Inflammatory macrophage treated with lipopolysaccharide for 4 hours (primary cell): ENCODE results near the gene CNTN6.

Experiments
- DNase-seq: peaks from one replicate; pipeline ENCODE4 v3.0.0-alpha.2; 2020

The CNTN6 gene

GRCh38 chr3:1092771-1093170, at the start of gene CNTN6:
Gene CNTN6 (plus strand): TSS chr3:1093024. CDS start chr3:1148009, 54,985 bp downstream.
- DNase-seq = no peak

- no peak for DNase-seq
These were observed 44.3 kb upstream of the CNTN6 start for GRCh38 chr3:1048558-1048957.

GRCh38 chr3:1055870-1056269, 37.0 kb upstream of the CNTN6 start:
- DNase-seq = no peak

- no peak for DNase-seq
These were observed 36.1 kb upstream of the CNTN6 start for GRCh38 chr3:1056744-1057143.

GRCh38 chr3:1057436-1057835, 35.4 kb upstream of the CNTN6 start:
- DNase-seq = no peak

GRCh38 chr3:1068985-1069384, 23.8 kb upstream of the CNTN6 start:
- DNase-seq = no peak

- DNase-seq = no peak
These were observed 20.8 kb upstream of the CNTN6 start for GRCh38 chr3:1072041-1072440.

GRCh38 chr3:1079662-1080061, 13.2 kb upstream of the CNTN6 start:
- no peak for DNase-seq

GRCh38 chr3:1082108-1082507, 10.7 kb upstream of the CNTN6 start:
- DNase-seq = peak; percentile 18

- DNase-seq = no peak
These were observed 5.7 kb upstream of the CNTN6 start for GRCh38 chr3:1087066-1087560.

- DNase-seq = no peak
These were observed 4.3 kb upstream of the CNTN6 start for GRCh38 chr3:1088503-1088902.

GRCh38 chr3:1091286-1091685, 1.5 kb upstream of the CNTN6 start:
- DNase-seq = no peak

GRCh38 chr3:1092061-1092460, 763 bp upstream of the CNTN6 start:
- no peak for DNase-seq

GRCh38 chr3:1093217-1093616, 393 bp downstream of the CNTN6 start:
- no peak for DNase-seq

GRCh38 chr3:1103525-1103924, 10.7 kb downstream of the CNTN6 start:
- no peak for DNase-seq

- DNase-seq = no peak
These were observed 25.1 kb downstream of the CNTN6 start for GRCh38 chr3:1117843-1118473.

- no peak for DNase-seq
These were observed 38.3 kb downstream of the CNTN6 start for GRCh38 chr3:1131166-1131565.

GRCh38 chr3:1135194-1135593, 42.4 kb downstream of the CNTN6 start:
- DNase-seq = no peak

- no peak for DNase-seq
These were observed 45.2 kb downstream of the CNTN6 start for GRCh38 chr3:1138036-1138435.

GRCh38 chr3:1139071-1139470, 46.2 kb downstream of the CNTN6 start:
- DNase-seq = no peak

GRCh38 chr3:1147326-1147725, 54.5 kb downstream of the CNTN6 start:
- DNase-seq = no peak

- DNase-seq = no peak
These were observed 55.0 kb downstream of the CNTN6 start for GRCh38 chr3:1147819-1148218.

- no peak for DNase-seq
These were observed 71.3 kb downstream of the CNTN6 start for GRCh38 chr3:1164101-1164500.

- no peak for DNase-seq
These were observed 78.5 kb downstream of the CNTN6 start for GRCh38 chr3:1171320-1171719.

- DNase-seq = no peak
These were observed 79.8 kb downstream of the CNTN6 start for GRCh38 chr3:1172644-1173043.
